ENCODE data around the gene MCL1.

Gene MCL1

GRCh38 chr1:150548324-150548631 is 31.1 kb downstream of the MCL1 start:
- Histone ChIP-seq H3K4me2 (ENCODE audit: low read length) (peak overlapping the region; percentile 98), H4K20me1 (ENCODE audit: insufficient read depth, low read length) (no peaks in the 10 kb centered on the region), H3K79me2 (ENCODE audit: low read length) (no peaks in the 10 kb centered on the region), H3K4me3 (ENCODE audit: low read length) (peak overlapping the region; percentile 84), H3K9me3 (ENCODE audit: insufficient read depth, low read length) (no peaks in the 10 kb centered on the region), H3K36me3 (replicated peaks; ENCODE audit: low read depth, low read length) (no peaks in the 10 kb centered on the region), H3K27me3 (ENCODE audit: low read depth, low read length) (peaks cover 28% of the 10 kb centered on the region), H3K27ac (ENCODE audit: low read length) (no peak overlapping the region), H3K4me1 (ENCODE audit: low read length) (peaks cover 11% of the 10 kb centered on the region), H3K9ac (ENCODE audit: low read length) (peak overlapping the region; percentile 58), H2AFZ (ENCODE audit: low read depth, low read length) (peak overlapping the region; percentile 78)
- TF ChIP-seq CTCF (IDR thresholded peaks at IDR 0.05; ENCODE audit: low read depth, low read length) (no peak), EZH2phosphoT487 (IDR thresholded peaks at IDR 0.05; ENCODE audit: low read depth) (no peak)

GRCh38 chr1:150546294-150546937 is 33.0 kb downstream of the MCL1 start:
- no peak overlapping the region for H3K4me3 ChIP-seq (ENCODE audit: low read length)
- no peak overlapping the region for H3K27ac ChIP-seq (ENCODE audit: low read length)
- H4K20me1 ChIP-seq (ENCODE audit: insufficient read depth, low read length): no peaks in the 10 kb centered on the region
- no peak overlapping the region for H2AFZ ChIP-seq (ENCODE audit: low read depth, low read length)
- no peak overlapping the region for H3K9ac ChIP-seq (ENCODE audit: low read length)
- H3K27me3 ChIP-seq (ENCODE audit: low read depth, low read length): peaks cover 26% of the 10 kb centered on the region
- H3K9me3 ChIP-seq (ENCODE audit: insufficient read depth, low read length): no peaks in the 10 kb centered on the region
- no peak for TF ChIP-seq CTCF (IDR thresholded peaks at IDR 0.05; ENCODE audit: low read depth, low read length)
- no peak for TF ChIP-seq EZH2phosphoT487 (IDR thresholded peaks at IDR 0.05; ENCODE audit: low read depth)
- H3K4me1 ChIP-seq (ENCODE audit: low read length): peaks cover 3% of the 10 kb centered on the region; the same call in 1 of the 2 replicates
- H3K4me2 ChIP-seq (ENCODE audit: low read length): no peak overlapping the region
- H3K36me3 ChIP-seq (replicated peaks; ENCODE audit: low read depth, low read length): no peaks in the 10 kb centered on the region
- no peaks in the 10 kb centered on the region for H3K79me2 ChIP-seq (ENCODE audit: low read length)

- Histone ChIP-seq H3K27me3 (ENCODE audit: low read depth, low read length) (peaks cover 18% of the 10 kb centered on the region; the same call in 1 of the 2 replicates), H3K4me3 (ENCODE audit: low read length) (no peak overlapping the region), H3K27ac (ENCODE audit: low read length) (no peak overlapping the region), H3K9me3 (ENCODE audit: insufficient read depth, low read length) (no peaks in the 10 kb centered on the region), H3K4me1 (ENCODE audit: low read length) (peaks cover 3% of the 10 kb centered on the region; the same call in 1 of the 2 replicates), H3K4me2 (ENCODE audit: low read length) (no peak overlapping the region), H3K9ac (ENCODE audit: low read length) (no peak overlapping the region), H3K79me2 (ENCODE audit: low read length) (no peaks in the 10 kb centered on the region), H3K36me3 (replicated peaks; ENCODE audit: low read depth, low read length) (no peaks in the 10 kb centered on the region), H2AFZ (ENCODE audit: low read depth, low read length) (no peak overlapping the region), H4K20me1 (ENCODE audit: insufficient read depth, low read length) (no peaks in the 10 kb centered on the region)
- no peak for TF ChIP-seq EZH2phosphoT487 (IDR thresholded peaks at IDR 0.05; ENCODE audit: low read depth)
- TF ChIP-seq CTCF (IDR thresholded peaks at IDR 0.05; ENCODE audit: low read depth, low read length): no peak
Observed at GRCh38 chr1:150545486-150546032, 33.9 kb downstream of the MCL1 start.

- Histone ChIP-seq H3K4me2 (ENCODE audit: low read length) (no peak overlapping the region), H3K27ac (ENCODE audit: low read length) (no peak overlapping the region), H3K4me3 (ENCODE audit: low read length) (no peak overlapping the region), H3K27me3 (ENCODE audit: low read depth, low read length) (0 out of 2 replicates have a peak, but pooled peaks cover 8% of the 10 kb centered on the region), H3K4me1 (ENCODE audit: low read length) (peaks cover 3% of the 10 kb centered on the region; the same call in 1 of the 2 replicates), H2AFZ (ENCODE audit: low read depth, low read length) (no peak overlapping the region), H3K9ac (ENCODE audit: low read length) (no peak overlapping the region), H4K20me1 (ENCODE audit: insufficient read depth, low read length) (no peaks in the 10 kb centered on the region), H3K36me3 (replicated peaks; ENCODE audit: low read depth, low read length) (no peaks in the 10 kb centered on the region), H3K9me3 (ENCODE audit: insufficient read depth, low read length) (no peaks in the 10 kb centered on the region), H3K79me2 (ENCODE audit: low read length) (no peaks in the 10 kb centered on the region)
- no peak for TF ChIP-seq EZH2phosphoT487 (IDR thresholded peaks at IDR 0.05; ENCODE audit: low read depth)
- no peak for TF ChIP-seq CTCF (IDR thresholded peaks at IDR 0.05; ENCODE audit: low read depth, low read length)
Observed at GRCh38 chr1:150544204-150544603, 35.2 kb downstream of the MCL1 start.
